Activated effector memory CD4-positive, alpha-beta T cell treated with Interleukin-2 at 50 U/mL for 16 hours (primary cell): ENCODE measurements around the gene SKI.

Experiments used
- DNase-seq: peaks from one replicate; pipeline ENCODE4 v3.0.0-alpha.2; 2020

The SKI gene

GRCh38 chr1:2194898-2195673 lies 33.0 kb upstream of the SKI start:
- peak; percentile 87 for DNase-seq

GRCh38 chr1:2195785-2196184 lies 32.3 kb upstream of the SKI start:
- no peak for DNase-seq

GRCh38 chr1:2196901-2197638 lies 31.0 kb upstream of the SKI start:
- no peak for DNase-seq

- no peak for DNase-seq
Measured at GRCh38 chr1:2197707-2198165, 30.4 kb upstream of the SKI start.

- no peak for DNase-seq
Measured at GRCh38 chr1:2198571-2198970, 29.5 kb upstream of the SKI start.

- DNase-seq = peak; percentile 79
Measured at GRCh38 chr1:2199042-2199810, 28.9 kb upstream of the SKI start.

- no peak for DNase-seq
Measured at GRCh38 chr1:2200308-2200943, 27.7 kb upstream of the SKI start.

GRCh38 chr1:2201062-2201461 lies 27.1 kb upstream of the SKI start:
- no peak for DNase-seq

- DNase-seq = no peak
Measured at GRCh38 chr1:2202008-2202575, 26.0 kb upstream of the SKI start.

GRCh38 chr1:2202843-2203601 lies 25.1 kb upstream of the SKI start:
- DNase-seq = no peak

GRCh38 chr1:2203671-2204414 lies 24.3 kb upstream of the SKI start:
- DNase-seq = no peak

GRCh38 chr1:2204415-2205190 lies 23.5 kb upstream of the SKI start:
- no peak for DNase-seq

- peak; percentile 87 for DNase-seq
Measured at GRCh38 chr1:2205191-2205952, 22.7 kb upstream of the SKI start.

GRCh38 chr1:2206813-2207487 lies 21.2 kb upstream of the SKI start:
- no peak for DNase-seq

GRCh38 chr1:2208309-2209239 lies 19.5 kb upstream of the SKI start:
- DNase-seq = no peak

- no peak for DNase-seq
Measured at GRCh38 chr1:2209400-2210083, 18.6 kb upstream of the SKI start.

GRCh38 chr1:2210084-2210653 lies 17.9 kb upstream of the SKI start:
- no peak for DNase-seq
